GM10248 (cell line): ENCODE results near the gene OTX1.
A peak's percentile ranks its signal among the peaks of the same experiment; 100 is the strongest.

ENCODE experiments used
- CTCF ChIA-PET: fragments of 300-600 bp; sonication (Branson Sonifier 250); formaldehyde crosslinking; extraction: SDS; loops from one replicate; lab custom pipeline; 2021; ENCODE audit warnings: antibody characterized with exemption; lab: Yijun Ruan, JAX
- POLR2A ChIA-PET: fragments of 350-650 bp; sonication (Branson Sonifier 250); formaldehyde crosslinking; extraction: SDS; loops from one replicate; lab custom pipeline; 2020; ENCODE audit warnings: antibody characterized with exemption; lab: Yijun Ruan, JAX
- DNase-seq: peaks from one replicate; pipeline ENCODE4 v3.0.0; 2012; ENCODE audit errors: extremely low spot score
- TF ChIP-seq, protein P1 (sequence below): IDR thresholded peaks from 2 replicates; pipeline ENCODE4 v1.5.1; 2012; ENCODE audit warnings: mild to moderate bottlenecking, low read depth; ENCODE audit errors: extremely low read depth, missing control alignments, control extremely low read depth

Gene OTX1

DNA sequence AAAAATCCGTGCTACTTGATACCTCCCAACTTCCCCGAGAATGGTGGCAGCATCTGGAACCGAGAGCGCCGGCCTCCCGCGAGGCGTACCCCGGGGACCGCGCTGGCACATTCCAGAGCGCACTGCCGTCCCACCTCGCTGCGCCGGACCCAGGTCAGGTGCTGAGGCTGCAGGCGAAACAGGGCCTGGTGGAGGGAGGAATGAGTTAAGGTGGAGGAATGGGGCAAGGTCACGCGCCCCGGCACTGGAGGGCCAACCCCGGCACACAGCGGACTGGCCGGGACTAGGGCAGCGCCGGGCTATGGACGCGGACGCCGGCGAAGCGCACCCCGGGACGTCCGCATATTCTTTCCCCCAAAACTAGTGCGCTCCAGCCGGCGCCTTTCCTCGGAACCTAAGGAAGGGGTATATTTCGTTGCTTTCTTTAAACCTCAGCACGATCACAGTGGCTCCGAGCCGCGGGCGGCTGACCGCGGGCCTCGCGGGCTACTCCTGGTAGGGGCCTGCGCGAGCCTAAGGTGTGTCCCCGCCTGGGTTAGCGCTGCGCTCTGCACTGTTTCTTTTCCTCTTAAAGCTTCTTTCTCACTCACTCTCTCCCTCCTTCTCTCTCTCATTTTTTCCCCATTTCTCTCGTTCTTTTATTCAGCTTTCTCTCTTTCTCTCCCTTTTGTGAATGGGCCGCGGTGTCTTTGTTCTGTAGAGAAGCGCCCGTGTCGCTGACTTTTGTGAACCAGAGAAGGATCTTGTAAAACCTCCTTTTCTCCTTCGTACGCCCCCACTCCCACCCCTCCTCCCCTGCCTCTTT lies 2.1 kb upstream of the OTX1 start:
- ChIA-PET CTCF (no interaction called here), POLR2A (no interaction called here)
- DNase-seq, result peak; percentile 24
- TF ChIP-seq, protein P1, sequence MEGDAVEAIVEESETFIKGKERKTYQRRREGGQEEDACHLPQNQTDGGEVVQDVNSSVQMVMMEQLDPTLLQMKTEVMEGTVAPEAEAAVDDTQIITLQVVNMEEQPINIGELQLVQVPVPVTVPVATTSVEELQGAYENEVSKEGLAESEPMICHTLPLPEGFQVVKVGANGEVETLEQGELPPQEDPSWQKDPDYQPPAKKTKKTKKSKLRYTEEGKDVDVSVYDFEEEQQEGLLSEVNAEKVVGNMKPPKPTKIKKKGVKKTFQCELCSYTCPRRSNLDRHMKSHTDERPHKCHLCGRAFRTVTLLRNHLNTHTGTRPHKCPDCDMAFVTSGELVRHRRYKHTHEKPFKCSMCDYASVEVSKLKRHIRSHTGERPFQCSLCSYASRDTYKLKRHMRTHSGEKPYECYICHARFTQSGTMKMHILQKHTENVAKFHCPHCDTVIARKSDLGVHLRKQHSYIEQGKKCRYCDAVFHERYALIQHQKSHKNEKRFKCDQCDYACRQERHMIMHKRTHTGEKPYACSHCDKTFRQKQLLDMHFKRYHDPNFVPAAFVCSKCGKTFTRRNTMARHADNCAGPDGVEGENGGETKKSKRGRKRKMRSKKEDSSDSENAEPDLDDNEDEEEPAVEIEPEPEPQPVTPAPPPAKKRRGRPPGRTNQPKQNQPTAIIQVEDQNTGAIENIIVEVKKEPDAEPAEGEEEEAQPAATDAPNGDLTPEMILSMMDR, result no peak

DNA sequence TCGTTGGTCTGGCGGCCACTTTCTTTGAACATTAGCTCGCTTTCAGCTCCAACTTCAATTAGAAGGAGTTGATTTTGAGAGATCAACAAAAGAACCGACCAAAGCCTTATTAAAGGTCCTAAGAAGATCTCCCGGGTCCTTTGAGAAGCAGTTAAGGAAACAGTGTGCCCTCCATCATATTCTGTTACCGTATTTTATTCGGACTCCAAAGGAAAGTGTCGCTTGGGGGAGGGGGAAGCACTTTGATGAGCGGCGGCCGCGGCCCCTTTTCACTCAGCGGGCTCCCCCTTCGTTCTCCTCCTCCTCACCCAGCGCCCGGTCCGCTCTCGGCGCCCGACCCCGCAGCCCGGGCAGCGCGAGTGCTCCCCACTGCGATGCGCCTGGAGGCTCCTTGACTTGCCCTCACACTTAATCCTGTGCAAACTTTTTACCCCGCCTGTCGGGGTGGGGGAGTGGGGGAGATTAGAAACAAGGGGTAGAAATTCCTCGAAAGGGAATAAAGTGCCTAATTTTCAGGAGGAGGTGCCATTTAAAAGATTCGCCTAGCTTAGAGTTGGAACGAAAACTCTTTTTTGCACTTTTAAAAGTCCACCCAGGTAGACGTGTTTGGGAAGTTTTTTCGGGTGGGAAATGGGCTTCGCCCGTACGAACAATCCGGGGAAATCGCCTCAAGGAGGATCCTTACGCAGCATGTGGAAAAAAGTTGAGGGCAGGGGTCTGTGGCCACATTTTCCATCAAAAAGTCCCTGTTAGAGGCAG lies 1.2 kb upstream of the OTX1 start:
- TF ChIP-seq, protein P1, result no peak
- POLR2A ChIA-PET, result no interaction called here
- DNase-seq, result peak; percentile 23
- CTCF ChIA-PET, result no interaction called here

DNA sequence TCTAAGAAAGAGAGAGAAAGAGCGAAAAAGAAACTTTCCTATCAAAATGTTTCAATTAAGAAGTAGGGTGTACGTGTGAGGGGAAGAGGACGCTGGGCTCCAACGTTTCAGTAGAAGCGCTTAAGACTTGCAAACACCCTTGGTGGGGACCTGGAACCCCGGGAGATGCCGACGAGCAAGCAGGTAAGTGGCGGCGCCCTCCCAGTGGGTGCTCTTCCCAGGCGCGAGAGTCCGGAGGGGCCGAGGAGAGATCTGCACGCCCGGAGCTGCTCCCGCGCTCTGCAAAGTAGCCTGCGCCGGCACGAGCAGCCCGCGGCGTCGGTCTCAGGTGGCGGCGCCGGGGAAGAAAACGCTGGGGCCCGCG lies 678 bp upstream of the OTX1 start:
- ChIA-PET CTCF (no interaction called here), POLR2A (no interaction called here)
- no peak for DNase-seq
- TF ChIP-seq, protein P1, result no peak

DNA sequence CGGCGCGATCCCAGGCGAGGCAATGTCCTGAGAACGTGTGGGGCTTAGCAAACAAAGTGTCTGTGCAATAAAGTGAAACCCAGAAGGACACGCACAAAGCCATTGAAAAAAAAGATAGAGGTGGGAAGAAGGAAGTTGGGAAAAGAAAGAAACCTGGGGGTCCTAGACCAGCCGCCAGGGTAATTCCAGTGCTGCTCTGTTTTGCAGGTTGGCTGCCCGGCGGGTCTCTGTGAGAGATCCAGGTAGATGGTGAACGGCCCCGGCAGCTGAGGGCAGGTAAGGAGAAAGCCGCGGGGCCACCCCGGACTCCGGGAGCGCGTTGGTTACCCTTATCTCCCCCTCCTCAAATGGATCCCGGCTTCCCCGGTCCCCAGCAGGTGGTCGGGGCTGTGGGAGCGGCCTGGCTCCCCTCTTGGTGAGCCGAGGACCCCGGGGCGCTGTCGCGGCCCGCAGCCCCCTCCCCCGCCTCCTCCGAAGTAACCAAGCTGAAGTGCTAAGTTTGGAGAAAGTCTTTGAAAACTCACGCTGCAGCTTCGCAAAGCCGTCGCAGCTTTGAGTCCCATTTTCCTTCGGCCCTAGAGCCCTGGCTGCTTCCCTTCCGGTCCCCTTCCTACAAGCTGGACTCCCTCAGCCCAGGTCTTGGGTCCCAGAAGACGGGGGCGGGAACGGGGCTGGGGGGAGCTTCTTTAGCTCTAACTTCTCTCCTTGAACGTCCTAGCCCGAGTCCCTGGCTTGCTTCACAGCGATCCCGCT lies 588 bp downstream of the OTX1 start:
- DNase-seq, result peak; percentile 40
- ChIA-PET POLR2A (interaction anchor here (0.6 kb wide), 1 partner anchor 547 kb away, joined by 6 read pairs; no protein-coding TSS in a partner anchor), CTCF (interaction anchor here (0.8 kb wide), 1 partner anchor 9 kb away, joined by 4 read pairs; no protein-coding TSS in a partner anchor)
- TF ChIP-seq, protein P1, result no peak

DNA sequence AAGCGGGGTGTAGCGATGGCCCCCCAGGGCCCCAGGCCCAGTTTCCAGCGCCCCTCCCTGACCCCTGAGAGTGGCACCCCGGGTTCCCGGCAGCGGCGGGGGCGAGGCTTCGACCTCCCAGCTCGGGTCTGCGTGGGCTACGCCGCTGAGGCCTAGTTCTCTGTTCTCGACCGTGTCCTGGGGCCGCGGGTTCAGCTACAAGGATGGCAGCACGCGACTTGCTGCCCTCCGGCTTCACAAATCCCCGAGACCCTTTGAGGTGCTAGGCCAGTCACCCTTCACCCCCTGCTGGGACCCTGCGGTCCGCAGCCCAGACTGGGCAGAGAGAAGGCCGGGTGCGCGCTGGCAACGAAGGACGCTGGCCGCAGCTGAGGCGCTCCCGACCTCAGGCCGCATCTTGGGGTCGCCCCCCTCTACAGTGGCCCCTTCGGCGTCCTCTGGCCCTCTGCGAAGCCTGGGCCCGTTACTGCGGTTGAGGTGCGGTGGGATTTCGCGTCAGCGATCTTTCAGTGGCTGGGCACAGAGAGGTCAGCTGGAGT lies 1.2 kb downstream of the OTX1 start:
- ChIA-PET CTCF (interaction anchor here (0.8 kb wide), 1 partner anchor 9 kb away, joined by 4 read pairs; no protein-coding TSS in a partner anchor), POLR2A (interaction anchor here (0.6 kb wide), 1 partner anchor 547 kb away, joined by 6 read pairs; no protein-coding TSS in a partner anchor)
- TF ChIP-seq, protein P1, result no peak
- peak; percentile 27 for DNase-seq
